ENCODE measurements around the gene TIRAP. TPM values are rescaled to one million over a fixed set of nuclear protein-coding genes. Genes with fewer than 3 reads are reported as not detected.

Gene TIRAP
- polyA plus RNA-seq, 1 experiment, result 7.2 TPM

- Histone ChIP-seq H3K36me3 (ENCODE audit: control insufficient read depth, insufficient read depth, low read length) (peaks cover 34% of the 10 kb centered on the region), H3K27me3 (ENCODE audit: control insufficient read depth, insufficient read depth, low read length) (no peaks in the 10 kb centered on the region), H3K4me3 (ENCODE audit: low read depth, low read length) (no peak overlapping the region)
- POLR2A ChIA-PET, result no interaction called here
- no peak for DNase-seq (ENCODE audit: low read depth)
- CTCF ChIA-PET, result no interaction called here
- TF ChIP-seq CTCF (IDR thresholded peaks at IDR 0.05; ENCODE audit: insufficient read depth, low read depth, low read length), result 0 out of 2 replicates have a peak, but pooled peaks have one; percentile 9
These were observed 17.1 kb upstream of the TIRAP start for GRCh38 chr11:126265811-126266210.

GRCh38 chr11:126267650-126268049 lies 15.2 kb upstream of the TIRAP start:
- POLR2A ChIA-PET, result no interaction called here
- Histone ChIP-seq H3K36me3 (ENCODE audit: control insufficient read depth, insufficient read depth, low read length) (peaks cover 32% of the 10 kb centered on the region), H3K4me3 (ENCODE audit: low read depth, low read length) (peak overlapping the region; percentile 94), H3K27me3 (ENCODE audit: control insufficient read depth, insufficient read depth, low read length) (no peaks in the 10 kb centered on the region)
- no peak for TF ChIP-seq CTCF (IDR thresholded peaks at IDR 0.05; ENCODE audit: insufficient read depth, low read depth, low read length)
- CTCF ChIA-PET, result no interaction called here
- no peak for DNase-seq (ENCODE audit: low read depth)

GRCh38 chr11:126268361-126268707 lies 14.6 kb upstream of the TIRAP start:
- ChIA-PET CTCF (interaction anchor here (0.8 kb wide), 1 partner anchor 10 kb away, joined by 3 read pairs; no protein-coding TSS in a partner anchor), POLR2A (no interaction called here)
- no peaks in the 10 kb centered on the region for H3K27me3 ChIP-seq (ENCODE audit: control insufficient read depth, insufficient read depth, low read length)
- H3K36me3 ChIP-seq (ENCODE audit: control insufficient read depth, insufficient read depth, low read length), result peaks cover 29% of the 10 kb centered on the region
- DNase-seq (ENCODE audit: low read depth), result no peak
- TF ChIP-seq CTCF (IDR thresholded peaks at IDR 0.05; ENCODE audit: insufficient read depth, low read depth, low read length), result no peak
- H3K4me3 ChIP-seq (ENCODE audit: low read depth, low read length), result peak overlapping the region; percentile 94

- TF ChIP-seq CTCF (IDR thresholded peaks at IDR 0.05; ENCODE audit: insufficient read depth, low read depth, low read length), result no peak
- CTCF ChIA-PET, result interaction anchor here (0.8 to 1.2 kb wide), 2 partner anchors 11 to 13 kb away, joined by 3 to 4 read pairs; partner anchors contain the start of gene TIRAP
- peak; percentile 93 for DNase-seq (ENCODE audit: low read depth)
- Histone ChIP-seq H3K4me3 (ENCODE audit: low read depth, low read length) (peak within 1 kb of the TSS; percentile 94), H3K36me3 (ENCODE audit: control insufficient read depth, insufficient read depth, low read length) (peaks cover 23% of the 10 kb centered on the region), H3K27me3 (ENCODE audit: control insufficient read depth, insufficient read depth, low read length) (no peaks in the 10 kb centered on the region)
- POLR2A ChIA-PET, result no interaction called here
These were observed 13.9 kb upstream of the TIRAP start, which contains the start of the genes FOXRED1 and SRPRA for GRCh38 chr11:126268708-126269579. Gene FOXRED1, plus strand, starts transcription at chr11:126269154. Its CDS starts 53 bp downstream, at chr11:126269207. Gene SRPRA, minus strand, starts transcription at chr11:126268895. Its CDS starts 91 bp downstream, at chr11:126268804.

- ChIA-PET POLR2A (no interaction called here), CTCF (no interaction called here)
- TF ChIP-seq CTCF (IDR thresholded peaks at IDR 0.05; ENCODE audit: insufficient read depth, low read depth, low read length), result no peak
- no peak overlapping the region for H3K4me3 ChIP-seq (ENCODE audit: low read depth, low read length)
- peaks cover 8% of the 10 kb centered on the region for H3K36me3 ChIP-seq (ENCODE audit: control insufficient read depth, insufficient read depth, low read length)
- no peaks in the 10 kb centered on the region for H3K27me3 ChIP-seq (ENCODE audit: control insufficient read depth, insufficient read depth, low read length)
- DNase-seq (ENCODE audit: low read depth), result no peak
These were observed 5.6 kb upstream of the TIRAP start for GRCh38 chr11:126277322-126277721.
